Suprapubic skin (tissue), 4 donors: Measurements from ENCODE around the gene SAMD8. TPM values are rescaled to one million over a fixed set of nuclear protein-coding genes. Genes with fewer than 3 reads are reported as not detected.

Source experiments
- DNase-seq, 2 donors: peaks; one replicate each; pipeline ENCODE4 v3.0.0-alpha.2; 2019; ENCODE audit warnings: low spot score in 2 of 2
- H3K27ac ChIP-seq: fragments of 200-600 bp; sonication (generic); one replicate; pipeline ENCODE4 v1.5.1; 2019
- H3K27me3 ChIP-seq: fragments of 200-600 bp; sonication (generic); one replicate; pipeline ENCODE4 v1.5.1; 2019
- H3K36me3 ChIP-seq: fragments of 200-600 bp; sonication (generic); one replicate; pipeline ENCODE4 v1.5.1; 2019
- H3K4me1 ChIP-seq: fragments of 200-600 bp; sonication (generic); one replicate; pipeline ENCODE4 v1.5.1; 2019
- H3K4me3 ChIP-seq: fragments of 200-600 bp; sonication (generic); one replicate; pipeline ENCODE4 v1.5.1; 2019; ENCODE audit warnings: mild to moderate bottlenecking
- H3K9me3 ChIP-seq: fragments of 200-600 bp; sonication (generic); one replicate; pipeline ENCODE4 v1.5.1; 2019
- EP300 ChIP-seq: sonication (generic); formaldehyde crosslinking; IDR thresholded peaks from one replicate; pipeline ENCODE4 v1.6.1; 2017; ENCODE audit warnings: antibody characterized with exemption
- POLR2A ChIP-seq, 2 donors: fragments of 450-650 bp; IDR thresholded peaks; one replicate each; pipeline ENCODE4 v1.6.1; 2017; ENCODE audit warnings: antibody characterized with exemption in 2 of 2, mild to moderate bottlenecking in 2 of 2, moderate library complexity in 2 of 2
- POLR2AphosphoS5 ChIP-seq, 3 donors: sonication (generic); formaldehyde crosslinking; IDR thresholded peaks; one replicate each; pipeline ENCODE4 v1.6.1; 2017; ENCODE audit warnings: antibody characterized with exemption in 3 of 3
- WGBS: methylation state at CpG from one replicate; pipeline ENCODE4 v1.1.5; 2018; 5-methylcytosine and 5-hydroxymethylcytosine counted together
- total RNA-seq, 4 donors: library from RNA; depleted of rRNA; stranded (reverse); fragments of >200 nt; gene quantifications; one replicate each; pipeline ENCODE4 v1.1.0, GENCODE V29; 2016
- TF ChIP-seq, protein P1 (sequence below), 2 donors: fragments of 200-600 bp in 1 of 2; fragments of 450-650 bp in 1 of 2; sonication (generic) in 1 of 2; IDR thresholded peaks; one replicate each; pipeline ENCODE4 v1.5.1; 2016 to 2019; ENCODE audit warnings: antibody characterized with exemption in 2 of 2, mild to moderate bottlenecking in 1 of 2, moderate library complexity in 1 of 2

The SAMD8 gene
- total RNA-seq, 4 donors from 2014 or later: 20.3 to 29.1 (median 22.8) TPM

DNA sequence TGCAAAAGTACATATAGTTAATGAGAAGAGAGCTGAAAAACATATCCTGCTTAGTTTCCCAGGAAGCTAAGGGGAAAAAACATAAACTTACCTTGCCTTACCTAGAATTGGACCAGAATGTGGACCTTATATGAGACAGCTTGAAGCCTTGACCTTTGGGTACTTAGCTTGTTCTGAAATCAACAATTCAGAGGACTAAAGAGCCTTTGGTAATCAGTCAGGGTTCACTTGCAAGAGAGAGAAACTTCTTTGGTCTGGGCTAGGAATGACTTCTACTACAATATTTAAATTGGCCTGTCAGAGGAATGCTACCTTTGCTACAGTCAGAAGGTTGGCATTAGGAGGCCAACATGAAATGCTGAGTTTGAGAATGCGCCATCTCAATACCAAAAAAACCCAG lies 24.9 kb downstream of the SAMD8 start:
- H3K27ac ChIP-seq: no peak overlapping the region

DNA sequence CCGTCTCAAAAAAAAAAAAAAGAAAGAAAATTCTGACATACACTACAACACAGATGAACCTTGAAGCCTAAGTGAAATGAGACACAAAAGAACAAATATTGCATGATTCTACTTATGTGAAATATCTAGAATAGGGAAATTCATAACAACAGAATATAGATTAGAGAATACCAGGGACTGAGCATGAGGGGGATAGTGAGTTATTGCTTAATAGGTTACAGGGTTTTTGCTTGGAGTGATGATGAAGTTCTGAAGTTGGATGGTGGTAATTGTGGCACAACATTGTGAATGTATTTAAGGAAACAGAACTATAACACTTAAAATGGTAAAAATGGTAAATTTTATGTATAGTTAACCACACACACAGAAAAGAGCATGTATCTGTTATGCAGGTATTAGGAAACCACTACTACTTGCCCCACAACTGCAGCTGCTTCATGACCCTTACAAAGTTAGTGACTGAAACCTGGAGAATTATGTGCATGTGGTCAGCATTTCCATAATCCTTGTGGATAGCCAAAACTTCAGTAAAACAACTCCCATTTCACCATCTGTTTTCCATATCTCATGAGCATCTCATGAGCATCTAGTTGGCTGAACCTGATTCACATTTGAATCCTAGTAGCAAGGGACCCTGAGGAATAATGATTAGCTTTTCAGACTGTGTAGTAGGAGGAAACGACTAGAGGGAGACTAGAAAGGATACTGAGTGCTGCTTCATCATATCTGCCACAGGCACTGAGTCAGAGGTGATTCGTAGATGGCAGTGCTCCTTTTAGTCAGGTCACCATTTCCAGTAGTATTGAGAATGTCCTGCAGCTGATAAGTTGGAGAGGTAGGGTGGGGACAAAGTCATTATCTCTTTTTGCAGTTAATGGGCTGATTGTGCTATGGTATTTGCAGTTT lies 26.3 kb downstream of the SAMD8 start:
- 50% methylated on average over 3 of the region's 3 CpGs for WGBS
- no peak overlapping the region for H3K4me3 ChIP-seq
- H3K9me3 ChIP-seq: no peaks in the 10 kb centered on the region
- H3K4me1 ChIP-seq: peaks cover 6% of the 10 kb centered on the region
- H3K36me3 ChIP-seq: no peaks in the 10 kb centered on the region
- no peaks in the 10 kb centered on the region for H3K27me3 ChIP-seq
- no peak for DNase-seq
- H3K27ac ChIP-seq: no peak overlapping the region
- no peak for TF ChIP-seq EP300
- TF ChIP-seq, protein P1, sequence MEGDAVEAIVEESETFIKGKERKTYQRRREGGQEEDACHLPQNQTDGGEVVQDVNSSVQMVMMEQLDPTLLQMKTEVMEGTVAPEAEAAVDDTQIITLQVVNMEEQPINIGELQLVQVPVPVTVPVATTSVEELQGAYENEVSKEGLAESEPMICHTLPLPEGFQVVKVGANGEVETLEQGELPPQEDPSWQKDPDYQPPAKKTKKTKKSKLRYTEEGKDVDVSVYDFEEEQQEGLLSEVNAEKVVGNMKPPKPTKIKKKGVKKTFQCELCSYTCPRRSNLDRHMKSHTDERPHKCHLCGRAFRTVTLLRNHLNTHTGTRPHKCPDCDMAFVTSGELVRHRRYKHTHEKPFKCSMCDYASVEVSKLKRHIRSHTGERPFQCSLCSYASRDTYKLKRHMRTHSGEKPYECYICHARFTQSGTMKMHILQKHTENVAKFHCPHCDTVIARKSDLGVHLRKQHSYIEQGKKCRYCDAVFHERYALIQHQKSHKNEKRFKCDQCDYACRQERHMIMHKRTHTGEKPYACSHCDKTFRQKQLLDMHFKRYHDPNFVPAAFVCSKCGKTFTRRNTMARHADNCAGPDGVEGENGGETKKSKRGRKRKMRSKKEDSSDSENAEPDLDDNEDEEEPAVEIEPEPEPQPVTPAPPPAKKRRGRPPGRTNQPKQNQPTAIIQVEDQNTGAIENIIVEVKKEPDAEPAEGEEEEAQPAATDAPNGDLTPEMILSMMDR (IDR thresholded peaks at IDR 0.05): no peak
- no peak for TF ChIP-seq POLR2AphosphoS5 (IDR thresholded peaks at IDR 0.05)
- TF ChIP-seq POLR2A (IDR thresholded peaks at IDR 0.05): no peak

More for the DNA sequence above, 24.9 kb downstream of the SAMD8 start:
- DNase-seq: no peak
- no peak overlapping the region for H3K4me3 ChIP-seq
- H3K9me3 ChIP-seq: no peaks in the 10 kb centered on the region
- no peaks in the 10 kb centered on the region for H3K4me1 ChIP-seq
- TF ChIP-seq, protein P1 (IDR thresholded peaks at IDR 0.05): no peak
- TF ChIP-seq EP300: no peak
- TF ChIP-seq POLR2A (IDR thresholded peaks at IDR 0.05): no peak
- TF ChIP-seq POLR2AphosphoS5 (IDR thresholded peaks at IDR 0.05): no peak
- WGBS: 96% methylated on average over 1 of the region's 1 CpG
- H3K36me3 ChIP-seq: no peaks in the 10 kb centered on the region
- no peaks in the 10 kb centered on the region for H3K27me3 ChIP-seq

DNA sequence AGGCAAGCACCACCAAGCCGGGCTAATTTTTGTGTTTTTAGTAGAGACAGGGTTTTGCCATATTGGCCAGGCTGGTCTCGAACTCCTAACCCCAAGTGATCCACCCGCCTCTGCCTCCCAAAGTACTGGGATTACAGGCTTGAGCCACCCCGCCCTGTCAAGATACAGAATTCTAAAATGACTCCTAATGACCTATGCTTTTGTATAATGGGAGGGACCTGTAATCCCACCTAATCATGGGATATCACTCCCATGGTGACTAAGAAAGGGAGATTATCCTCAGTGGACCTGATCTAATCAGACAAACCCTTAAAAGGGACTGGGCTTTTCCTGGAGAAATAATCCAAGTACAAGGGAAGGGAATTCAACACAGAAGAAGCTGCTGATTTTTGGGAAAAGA lies 28.8 kb downstream of the SAMD8 start:
- DNase-seq: no peak
- no peaks in the 10 kb centered on the region for H3K27me3 ChIP-seq
- peaks cover 29% of the 10 kb centered on the region for H3K4me1 ChIP-seq
- 97% methylated on average over 4 of the region's 4 CpGs for WGBS
- no peaks in the 10 kb centered on the region for H3K9me3 ChIP-seq
- H3K4me3 ChIP-seq: no peak overlapping the region
- no peaks in the 10 kb centered on the region for H3K36me3 ChIP-seq
- TF ChIP-seq, protein P1 (IDR thresholded peaks at IDR 0.05): no peak
- TF ChIP-seq EP300: no peak
- no peak for TF ChIP-seq POLR2A (IDR thresholded peaks at IDR 0.05)
- no peak for TF ChIP-seq POLR2AphosphoS5 (IDR thresholded peaks at IDR 0.05)
- H3K27ac ChIP-seq: no peak overlapping the region

DNA sequence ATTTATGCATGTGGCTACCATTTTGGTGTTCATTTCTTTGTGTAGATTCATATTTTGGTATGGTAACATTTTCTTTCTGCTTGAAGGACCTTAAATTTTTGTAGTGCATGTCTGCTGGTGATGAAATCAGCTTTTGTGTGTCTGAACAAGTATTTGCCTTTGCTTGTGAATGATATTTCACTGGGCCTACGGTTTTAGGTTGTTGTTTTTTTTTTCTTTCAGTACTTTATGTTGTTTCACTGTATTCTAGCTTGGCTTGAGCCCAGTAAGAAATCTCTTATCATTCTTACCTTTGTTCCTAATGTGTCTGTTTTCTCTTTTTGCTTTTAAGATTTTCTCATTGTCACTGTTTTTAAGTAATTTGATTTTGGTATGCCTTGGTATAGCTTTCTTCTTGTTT lies 31.9 kb downstream of the SAMD8 start:
- Histone ChIP-seq H3K27me3 (no peaks in the 10 kb centered on the region), H3K9me3 (no peaks in the 10 kb centered on the region), H3K4me1 (peaks cover 46% of the 10 kb centered on the region), H3K27ac (no peak overlapping the region), H3K36me3 (no peaks in the 10 kb centered on the region), H3K4me3 (no peak overlapping the region)
- 39% methylated on average over 1 of the region's 1 CpG for WGBS
- TF ChIP-seq, protein P1 (IDR thresholded peaks at IDR 0.05): no peak
- no peak for TF ChIP-seq EP300
- no peak for TF ChIP-seq POLR2A (IDR thresholded peaks at IDR 0.05)
- no peak for TF ChIP-seq POLR2AphosphoS5 (IDR thresholded peaks at IDR 0.05)
- no peak for DNase-seq

DNA sequence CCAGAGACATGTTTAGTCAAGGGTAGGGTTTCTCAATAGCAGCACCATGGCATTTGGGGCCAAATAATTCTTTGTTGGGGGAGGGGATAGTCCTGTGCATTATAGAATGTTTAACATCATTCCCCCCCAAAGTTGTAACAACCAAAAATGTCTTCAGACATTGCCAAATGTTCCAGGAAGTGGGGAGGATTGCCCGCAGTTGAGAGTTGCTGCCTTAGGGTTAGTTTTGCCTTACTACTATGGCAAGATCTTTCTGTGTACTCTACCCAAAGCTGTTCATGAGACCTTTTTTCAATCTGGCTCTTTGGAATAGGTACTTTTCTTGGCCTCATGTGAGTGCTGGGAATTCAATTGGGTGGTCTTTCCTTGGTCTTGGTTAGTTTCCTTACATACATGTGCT lies 34.1 kb downstream of the SAMD8 start:
- Histone ChIP-seq H3K27me3 (no peaks in the 10 kb centered on the region), H3K27ac (no peak overlapping the region), H3K9me3 (no peaks in the 10 kb centered on the region), H3K36me3 (peaks cover 3% of the 10 kb centered on the region), H3K4me3 (no peak overlapping the region), H3K4me1 (peaks cover 46% of the 10 kb centered on the region)
- TF ChIP-seq EP300 (no peak), POLR2AphosphoS5 (IDR thresholded peaks at IDR 0.05) (no peak), POLR2A (IDR thresholded peaks at IDR 0.05) (no peak)
- TF ChIP-seq, protein P1 (IDR thresholded peaks at IDR 0.05): no peak
- WGBS: 58% methylated on average over 1 of the region's 1 CpG
- no peak for DNase-seq
